Chondrocyte (in vitro differentiated cells): ENCODE data around the gene DLEU7. TPM values are rescaled to one million over a fixed set of nuclear protein-coding genes. Genes with fewer than 3 reads are reported as not detected.

Experiments used
- DNase-seq: peaks from one replicate; pipeline ENCODE4 v3.0.0; 2021; ENCODE audit warnings: mixed read lengths, low spot score
- H3K27ac Mint-ChIP-seq: one replicate; pipeline ENCODE4 v1.8.0; 2021; ENCODE audit warnings: mild to moderate bottlenecking, moderate library complexity, mixed read lengths; ENCODE audit not compliant: unreplicated experiment
- H3K27me3 Mint-ChIP-seq: 2 replicates; pipeline ENCODE4 v1.8.0; 2021; ENCODE audit warnings: low read depth, mixed read lengths
- H3K36me3 Mint-ChIP-seq: 2 replicates; pipeline ENCODE4 v1.8.0; 2021; ENCODE audit warnings: low read depth, mixed read lengths
- H3K4me1 Mint-ChIP-seq: 2 replicates; pipeline ENCODE4 v1.8.0; 2021; ENCODE audit warnings: low read depth, mild to moderate bottlenecking, mixed read lengths
- H3K4me3 Mint-ChIP-seq: one replicate; pipeline ENCODE4 v1.8.0; 2021; ENCODE audit warnings: mild to moderate bottlenecking, moderate library complexity, mixed read lengths; ENCODE audit not compliant: unreplicated experiment
- H3K9me3 Mint-ChIP-seq: 2 replicates; pipeline ENCODE4 v1.8.0; 2021; ENCODE audit warnings: low read depth, mixed read lengths
- total RNA-seq: library from RNA; stranded (reverse); gene quantifications from 3 replicates; pipeline ENCODE4 v1.2.1, GENCODE V29; 2021
- TF ChIP-seq, protein P1 (sequence below): fragments of 200-600 bp; sonication (generic); IDR thresholded peaks from 2 replicates; pipeline ENCODE4 v1.5.0; 2021; ENCODE audit warnings: antibody characterized with exemption, mild to moderate bottlenecking, moderate library complexity

DLEU7 gene
- total RNA-seq, 1 donor from 2014 or later = not detected

DNA sequence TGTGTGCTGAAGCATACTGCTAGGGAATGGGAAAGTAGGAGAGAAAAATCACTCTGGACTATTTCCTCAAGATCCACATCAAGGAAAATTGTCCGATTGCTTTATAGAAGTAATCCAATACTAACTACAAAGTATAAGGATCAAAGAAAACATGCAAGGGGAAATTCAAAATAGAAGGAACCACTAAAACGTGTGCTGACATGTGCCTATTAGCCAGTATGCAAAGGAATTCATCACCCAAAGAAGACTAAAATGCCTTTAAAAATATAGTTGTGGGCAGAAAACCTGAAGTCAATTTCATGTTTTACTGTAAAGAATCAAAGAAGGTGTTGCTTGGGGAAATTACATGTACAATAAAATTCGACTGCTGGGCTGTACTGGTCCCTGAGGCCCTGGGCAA is 14.3 kb downstream of the DLEU7 start:
- Mint-ChIP-seq H3K27me3 (no peaks in the 10 kb centered on the region), H3K36me3 (peaks cover 19% of the 10 kb centered on the region), H3K4me1 (no peaks in the 10 kb centered on the region), H3K9me3 (peaks cover 27% of the 10 kb centered on the region), H3K27ac (no peak overlapping the region), H3K4me3 (no peak overlapping the region)
- DNase-seq = no peak
- TF ChIP-seq, protein P1, sequence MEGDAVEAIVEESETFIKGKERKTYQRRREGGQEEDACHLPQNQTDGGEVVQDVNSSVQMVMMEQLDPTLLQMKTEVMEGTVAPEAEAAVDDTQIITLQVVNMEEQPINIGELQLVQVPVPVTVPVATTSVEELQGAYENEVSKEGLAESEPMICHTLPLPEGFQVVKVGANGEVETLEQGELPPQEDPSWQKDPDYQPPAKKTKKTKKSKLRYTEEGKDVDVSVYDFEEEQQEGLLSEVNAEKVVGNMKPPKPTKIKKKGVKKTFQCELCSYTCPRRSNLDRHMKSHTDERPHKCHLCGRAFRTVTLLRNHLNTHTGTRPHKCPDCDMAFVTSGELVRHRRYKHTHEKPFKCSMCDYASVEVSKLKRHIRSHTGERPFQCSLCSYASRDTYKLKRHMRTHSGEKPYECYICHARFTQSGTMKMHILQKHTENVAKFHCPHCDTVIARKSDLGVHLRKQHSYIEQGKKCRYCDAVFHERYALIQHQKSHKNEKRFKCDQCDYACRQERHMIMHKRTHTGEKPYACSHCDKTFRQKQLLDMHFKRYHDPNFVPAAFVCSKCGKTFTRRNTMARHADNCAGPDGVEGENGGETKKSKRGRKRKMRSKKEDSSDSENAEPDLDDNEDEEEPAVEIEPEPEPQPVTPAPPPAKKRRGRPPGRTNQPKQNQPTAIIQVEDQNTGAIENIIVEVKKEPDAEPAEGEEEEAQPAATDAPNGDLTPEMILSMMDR = no peak

DNA sequence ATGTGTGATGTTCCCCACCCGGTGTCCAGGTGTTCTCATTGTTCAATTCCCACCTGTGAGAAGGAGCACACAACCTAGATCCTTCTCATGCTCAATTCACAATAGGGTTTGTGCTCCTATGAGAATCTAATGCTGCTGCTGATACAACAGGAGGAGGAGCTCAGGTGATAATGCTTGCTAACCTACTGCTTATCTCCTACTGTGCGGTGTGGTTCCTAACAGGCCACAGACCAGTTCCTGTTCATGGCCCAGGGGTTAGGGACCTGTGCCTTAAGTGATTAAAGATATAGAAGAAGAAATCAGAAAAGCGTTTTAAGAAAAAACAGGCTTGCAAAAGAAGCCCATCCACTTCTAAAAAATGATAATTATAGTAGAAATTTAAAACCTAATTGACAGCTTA is 17.5 kb downstream of the DLEU7 start:
- Mint-ChIP-seq H3K4me3 (no peak overlapping the region), H3K9me3 (peaks cover 3% of the 10 kb centered on the region), H3K4me1 (no peaks in the 10 kb centered on the region), H3K27ac (no peak overlapping the region), H3K27me3 (no peaks in the 10 kb centered on the region), H3K36me3 (peaks cover under 1% of the 10 kb centered on the region)
- TF ChIP-seq, protein P1 = no peak
- DNase-seq = no peak

DNA sequence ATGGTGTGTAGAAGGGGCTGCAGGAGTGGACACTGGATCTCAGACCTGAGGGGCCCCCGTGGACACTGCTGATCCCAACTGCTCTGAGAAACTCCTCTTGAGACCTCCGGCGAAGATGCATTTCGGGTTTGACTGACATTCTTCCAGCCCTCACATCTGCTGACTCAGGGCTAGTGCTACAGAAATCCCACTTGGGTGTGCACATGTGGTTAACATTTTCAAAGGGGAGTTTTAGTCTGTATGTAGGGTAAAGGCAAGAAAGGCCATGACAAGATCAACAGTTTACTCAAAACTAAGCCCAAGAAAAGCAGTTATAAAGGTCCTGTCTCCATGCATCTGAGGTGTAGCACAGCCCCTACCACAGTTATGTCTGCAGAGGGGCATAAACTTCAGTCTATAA is 31.2 kb downstream of the DLEU7 start:
- Mint-ChIP-seq H3K36me3 (no peaks in the 10 kb centered on the region), H3K27me3 (no peaks in the 10 kb centered on the region), H3K4me1 (no peaks in the 10 kb centered on the region), H3K27ac (no peak overlapping the region), H3K9me3 (no peaks in the 10 kb centered on the region), H3K4me3 (no peak overlapping the region)
- no peak for DNase-seq
- TF ChIP-seq, protein P1 = no peak

- peaks cover 1% of the 10 kb centered on the region for H3K9me3 Mint-ChIP-seq
- no peaks in the 10 kb centered on the region for H3K36me3 Mint-ChIP-seq
- TF ChIP-seq, protein P1 = no peak
- H3K4me3 Mint-ChIP-seq = no peak overlapping the region
- no peaks in the 10 kb centered on the region for H3K4me1 Mint-ChIP-seq
- H3K27me3 Mint-ChIP-seq = no peaks in the 10 kb centered on the region
- H3K27ac Mint-ChIP-seq = no peak overlapping the region
- DNase-seq = no peak
These were observed 32.5 kb downstream of the DLEU7 start for GRCh38 chr13:50810998-50811397.

DNA sequence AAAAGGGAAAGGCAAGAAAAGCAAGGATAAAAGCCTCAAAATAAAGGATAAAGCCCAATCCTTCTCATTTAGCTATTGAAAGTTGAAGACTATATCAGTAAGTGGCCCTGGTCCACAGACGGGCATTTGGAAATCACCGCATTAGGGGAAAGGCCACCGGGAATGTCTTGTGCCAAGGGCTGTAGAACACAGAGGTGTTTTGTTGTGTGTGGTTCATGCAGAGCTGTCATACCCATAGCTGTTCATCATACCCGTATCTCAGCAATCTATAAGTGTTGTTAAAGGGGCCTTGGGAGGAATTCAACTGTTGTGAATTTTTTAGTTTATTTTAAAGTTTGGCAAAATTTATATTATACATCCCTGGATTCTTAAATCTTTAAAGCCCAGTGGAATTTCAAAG is 33.0 kb downstream of the DLEU7 start:
- Mint-ChIP-seq H3K36me3 (peaks cover under 1% of the 10 kb centered on the region), H3K4me1 (no peaks in the 10 kb centered on the region), H3K27ac (no peak overlapping the region), H3K9me3 (peaks cover 5% of the 10 kb centered on the region), H3K27me3 (no peaks in the 10 kb centered on the region), H3K4me3 (no peak overlapping the region)
- no peak for DNase-seq
- TF ChIP-seq, protein P1 = no peak
